Left ventricle myocardium inferior (tissue), 1 donor: ENCODE results near the gene KRT79. TPM values are rescaled to one million over a fixed set of nuclear protein-coding genes. Genes with fewer than 3 reads are reported as not detected.

Source experiments
- DNase-seq: peaks from one replicate; pipeline ENCODE4 v3.0.0-alpha.2; 2020
- H3K27ac ChIP-seq: fragments of 200-600 bp; replicated peaks from 2 replicates; pipeline ENCODE4 v1.8.0; 2021
- H3K27me3 ChIP-seq: fragments of 200-600 bp; 2 replicates; pipeline ENCODE4 v1.8.0; 2021; ENCODE audit warnings: low read depth
- H3K36me3 ChIP-seq: fragments of 200-600 bp; 2 replicates; pipeline ENCODE4 v1.8.0; 2021
- H3K4me1 ChIP-seq: fragments of 200-600 bp; 2 replicates; pipeline ENCODE4 v1.8.0; 2021
- H3K4me3 ChIP-seq: fragments of 200-600 bp; 2 replicates; pipeline ENCODE4 v1.8.0; 2021; ENCODE audit warnings: mild to moderate bottlenecking, moderate library complexity
- H3K9me3 ChIP-seq: fragments of 200-600 bp; replicated peaks from 2 replicates; pipeline ENCODE4 v1.8.0; 2021
- intact Hi-C: fragments of 100-400 bp; cut with micrococcal nuclease; formaldehyde crosslinking; loops from one replicate; pipeline ENCODE4 v1.11.0; 2022
- total RNA-seq: library from RNA; stranded (reverse); fragmentation: NEBNext Ultra II Directional; extraction: Animal tissue kit (Norgen Biotek cat#: 25700); gene quantifications from one replicate; pipeline ENCODE4 v1.2.1, GENCODE V29; 2021
- TF ChIP-seq, protein P1 (sequence below): fragments of 200-600 bp; IDR thresholded peaks from 2 replicates; pipeline ENCODE4 v1.8.0; 2021; ENCODE audit warnings: antibody characterized with exemption, mild to moderate bottlenecking, borderline replicate concordance
- donor health status: DM: no; HTN: yes; CAD: no; lungs with severe emphysema.

The KRT79 gene
- total RNA-seq, 1 donor from 2014 or later, result not detected

DNA sequence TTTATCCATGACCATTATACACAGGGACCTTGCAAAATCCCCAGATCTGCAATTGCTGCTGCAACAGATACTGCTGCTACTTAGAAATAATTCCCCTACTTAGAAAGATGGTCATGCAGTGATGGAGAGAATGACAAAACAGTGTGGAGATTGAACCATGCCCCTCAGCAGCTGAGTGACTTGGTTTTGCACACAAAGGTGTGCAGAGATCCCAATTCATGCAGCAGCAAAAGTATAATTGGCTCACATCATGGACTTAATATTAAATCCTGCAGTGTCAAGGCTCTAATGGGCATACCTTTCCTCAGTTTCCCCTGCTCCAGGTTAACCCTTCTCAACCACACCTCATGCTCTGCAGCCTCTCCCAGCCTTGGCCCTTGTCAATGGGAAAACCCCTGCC is 17.7 kb upstream of the KRT79 start:
- peaks cover 72% of the 10 kb centered on the region for H3K27me3 ChIP-seq
- TF ChIP-seq, protein P1, sequence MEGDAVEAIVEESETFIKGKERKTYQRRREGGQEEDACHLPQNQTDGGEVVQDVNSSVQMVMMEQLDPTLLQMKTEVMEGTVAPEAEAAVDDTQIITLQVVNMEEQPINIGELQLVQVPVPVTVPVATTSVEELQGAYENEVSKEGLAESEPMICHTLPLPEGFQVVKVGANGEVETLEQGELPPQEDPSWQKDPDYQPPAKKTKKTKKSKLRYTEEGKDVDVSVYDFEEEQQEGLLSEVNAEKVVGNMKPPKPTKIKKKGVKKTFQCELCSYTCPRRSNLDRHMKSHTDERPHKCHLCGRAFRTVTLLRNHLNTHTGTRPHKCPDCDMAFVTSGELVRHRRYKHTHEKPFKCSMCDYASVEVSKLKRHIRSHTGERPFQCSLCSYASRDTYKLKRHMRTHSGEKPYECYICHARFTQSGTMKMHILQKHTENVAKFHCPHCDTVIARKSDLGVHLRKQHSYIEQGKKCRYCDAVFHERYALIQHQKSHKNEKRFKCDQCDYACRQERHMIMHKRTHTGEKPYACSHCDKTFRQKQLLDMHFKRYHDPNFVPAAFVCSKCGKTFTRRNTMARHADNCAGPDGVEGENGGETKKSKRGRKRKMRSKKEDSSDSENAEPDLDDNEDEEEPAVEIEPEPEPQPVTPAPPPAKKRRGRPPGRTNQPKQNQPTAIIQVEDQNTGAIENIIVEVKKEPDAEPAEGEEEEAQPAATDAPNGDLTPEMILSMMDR, result no peak
- intact Hi-C loops, result no loop called here
- DNase-seq, result no peak
- no peaks in the 10 kb centered on the region for H3K36me3 ChIP-seq
- no peak overlapping the region for H3K4me3 ChIP-seq
- peaks cover 9% of the 10 kb centered on the region for H3K9me3 ChIP-seq
- no peak overlapping the region for H3K27ac ChIP-seq
- H3K4me1 ChIP-seq, result no peaks in the 10 kb centered on the region

DNA sequence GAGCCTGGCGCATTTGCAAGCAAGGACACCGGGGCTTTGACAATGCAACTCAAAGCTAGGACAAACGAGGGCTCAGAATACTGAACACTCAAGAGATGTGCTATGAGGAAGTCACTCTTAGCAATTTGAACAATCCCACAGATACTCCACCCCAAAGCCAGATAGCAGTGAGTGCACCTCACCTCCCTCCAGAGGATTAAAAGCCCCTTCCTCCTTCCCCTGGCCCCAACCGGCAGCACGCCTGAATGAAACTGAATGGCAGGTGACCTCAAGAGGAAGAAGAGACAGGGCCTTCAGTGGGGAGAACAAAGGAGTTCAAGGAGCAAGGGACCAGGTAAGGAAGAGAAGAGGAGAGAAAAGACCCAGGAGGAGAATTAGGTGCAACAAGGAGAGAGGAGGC is 16.6 kb upstream of the KRT79 start:
- intact Hi-C loops, result no loop called here
- no peaks in the 10 kb centered on the region for H3K4me1 ChIP-seq
- peaks cover 9% of the 10 kb centered on the region for H3K9me3 ChIP-seq
- no peak for DNase-seq
- TF ChIP-seq, protein P1, result no peak
- H3K4me3 ChIP-seq, result no peak overlapping the region
- H3K36me3 ChIP-seq, result no peaks in the 10 kb centered on the region
- H3K27me3 ChIP-seq, result peaks cover 81% of the 10 kb centered on the region
- H3K27ac ChIP-seq, result no peak overlapping the region

DNA sequence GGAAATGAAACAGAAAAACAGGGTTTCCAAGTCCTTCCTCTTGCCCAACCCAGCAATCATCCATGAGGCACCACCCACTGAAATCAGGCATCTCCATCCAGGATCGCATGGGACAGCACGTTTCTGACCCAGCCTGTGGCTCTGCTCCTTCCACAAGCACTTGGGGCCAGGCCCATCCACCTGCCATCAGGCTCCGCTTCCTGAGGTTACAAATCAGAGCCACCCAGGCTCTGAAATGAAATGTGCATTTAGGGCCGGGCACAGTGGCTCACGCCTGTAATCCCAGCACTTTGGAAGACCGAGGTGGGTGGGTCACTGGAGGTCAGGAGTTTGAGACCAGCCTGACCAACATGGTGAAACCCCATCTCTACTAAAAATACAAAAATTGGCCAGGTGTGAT is 15.4 kb upstream of the KRT79 start:
- intact Hi-C loops, result no loop called here
- DNase-seq, result no peak
- Histone ChIP-seq H3K27ac (no peak overlapping the region), H3K9me3 (peaks cover under 1% of the 10 kb centered on the region), H3K4me3 (no peak overlapping the region), H3K27me3 (peaks cover 81% of the 10 kb centered on the region), H3K36me3 (no peaks in the 10 kb centered on the region), H3K4me1 (no peaks in the 10 kb centered on the region)
- TF ChIP-seq, protein P1, result no peak

GRCh38 chr12:52848661-52849255 is 14.6 kb upstream of the KRT79 start, which contains the start of gene KRT78:
TSS of gene KRT78 (minus strand) at chr12:52848994. CDS start at chr12:52848930, 64 bp downstream.
- Histone ChIP-seq H3K4me1 (no peaks in the 10 kb centered on the region), H3K27ac (no peak within 1 kb of the TSS), H3K36me3 (no peaks in the 10 kb centered on the region), H3K4me3 (no peak within 1 kb of the TSS), H3K27me3 (peaks cover 78% of the 10 kb centered on the region), H3K9me3 (no peaks in the 10 kb centered on the region)
- no peak for DNase-seq
- intact Hi-C loops, result no loop called here
- TF ChIP-seq, protein P1, result no peak

- no peak overlapping the region for H3K27ac ChIP-seq
Measured at GRCh38 chr12:52847335-52848102, 13.4 kb upstream of the KRT79 start.

More at GRCh38 chr12:52847335-52848102, 13.4 kb upstream of the KRT79 start:
- no peak for DNase-seq
- H3K4me3 ChIP-seq, result no peak overlapping the region
- intact Hi-C loops, result no loop called here
- H3K9me3 ChIP-seq, result no peaks in the 10 kb centered on the region
- H3K36me3 ChIP-seq, result no peaks in the 10 kb centered on the region
- peaks cover 73% of the 10 kb centered on the region for H3K27me3 ChIP-seq
- TF ChIP-seq, protein P1, result no peak
- H3K4me1 ChIP-seq, result no peaks in the 10 kb centered on the region
